Tibial nerve (tissue), 4 donors: ENCODE data around the gene SCAI.

Source experiments
- EP300 ChIP-seq, 2 donors: sonication (generic); formaldehyde crosslinking; IDR thresholded peaks; one replicate each; pipeline ENCODE4 v1.6.1; 2017; ENCODE audit warnings: antibody characterized with exemption in 2 of 2, mild to moderate bottlenecking in 1 of 2
- POLR2A ChIP-seq, 2 donors: fragments of 450-650 bp; IDR thresholded peaks; one replicate each; pipeline ENCODE4 v1.6.1; 2017; ENCODE audit warnings: antibody characterized with exemption in 2 of 2, mild to moderate bottlenecking in 2 of 2, moderate library complexity in 2 of 2
- TF ChIP-seq, protein P1 (sequence below), 5 experiments: fragments of 200-600 bp in 3 of 5; fragments of 450-650 bp in 2 of 5; sonication (generic) in 3 of 5; IDR thresholded peaks; one replicate each; pipeline ENCODE4 v1.5.1; 2016 to 2019; ENCODE audit warnings: antibody characterized with exemption in 5 of 5, mild to moderate bottlenecking in 3 of 5, moderate library complexity in 2 of 5

DNA sequence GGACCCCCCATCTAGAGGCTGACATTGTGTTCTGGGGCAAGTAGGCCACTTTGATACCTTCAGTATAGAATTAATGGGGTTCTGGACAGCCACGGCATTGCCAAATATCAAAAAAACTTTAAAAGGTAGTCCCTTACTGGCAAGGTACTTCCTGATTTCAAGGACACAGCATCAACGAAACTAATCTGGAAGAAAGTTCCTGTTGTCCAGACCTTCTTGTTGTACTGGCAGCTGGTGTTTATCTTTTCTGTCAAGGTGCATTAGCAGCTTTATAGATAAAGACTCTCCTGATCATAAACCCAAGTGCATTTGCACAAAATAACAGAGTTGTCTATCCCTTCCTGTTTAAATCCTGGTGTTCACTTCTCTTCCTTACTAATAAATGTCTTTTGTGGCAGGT lies 178.7 kb downstream of the SCAI start:
- TF ChIP-seq, protein P1, sequence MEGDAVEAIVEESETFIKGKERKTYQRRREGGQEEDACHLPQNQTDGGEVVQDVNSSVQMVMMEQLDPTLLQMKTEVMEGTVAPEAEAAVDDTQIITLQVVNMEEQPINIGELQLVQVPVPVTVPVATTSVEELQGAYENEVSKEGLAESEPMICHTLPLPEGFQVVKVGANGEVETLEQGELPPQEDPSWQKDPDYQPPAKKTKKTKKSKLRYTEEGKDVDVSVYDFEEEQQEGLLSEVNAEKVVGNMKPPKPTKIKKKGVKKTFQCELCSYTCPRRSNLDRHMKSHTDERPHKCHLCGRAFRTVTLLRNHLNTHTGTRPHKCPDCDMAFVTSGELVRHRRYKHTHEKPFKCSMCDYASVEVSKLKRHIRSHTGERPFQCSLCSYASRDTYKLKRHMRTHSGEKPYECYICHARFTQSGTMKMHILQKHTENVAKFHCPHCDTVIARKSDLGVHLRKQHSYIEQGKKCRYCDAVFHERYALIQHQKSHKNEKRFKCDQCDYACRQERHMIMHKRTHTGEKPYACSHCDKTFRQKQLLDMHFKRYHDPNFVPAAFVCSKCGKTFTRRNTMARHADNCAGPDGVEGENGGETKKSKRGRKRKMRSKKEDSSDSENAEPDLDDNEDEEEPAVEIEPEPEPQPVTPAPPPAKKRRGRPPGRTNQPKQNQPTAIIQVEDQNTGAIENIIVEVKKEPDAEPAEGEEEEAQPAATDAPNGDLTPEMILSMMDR (IDR thresholded peaks at IDR 0.05), result no peak
- TF ChIP-seq POLR2A (IDR thresholded peaks at IDR 0.05), result no peak
- TF ChIP-seq EP300 (IDR thresholded peaks at IDR 0.05), result no peak
